ENCODE data around the gene KLHL29. TPM values are rescaled to one million over a fixed set of nuclear protein-coding genes. Genes with fewer than 3 reads are reported as not detected.

The KLHL29 gene
- total RNA-seq, 1 donor from 2014 or later: 4.4 TPM

GRCh38 chr2:23528690-23529089 lies 143.7 kb downstream of the KLHL29 start:
- no peaks in the 10 kb centered on the region for H3K9me3 Mint-ChIP-seq (ENCODE audit: low read depth)
- H3K4me3 Mint-ChIP-seq (ENCODE audit: low read depth): no peak overlapping the region
- TF ChIP-seq CTCF (IDR thresholded peaks at IDR 0.05; ENCODE audit: unreplicated experiment): no peak
- peaks cover 30% of the 10 kb centered on the region for H3K27me3 Mint-ChIP-seq
- DNase-seq (ENCODE audit: low spot score, unreplicated experiment): no peak
- H3K4me1 Mint-ChIP-seq (ENCODE audit: low read depth): peaks cover 14% of the 10 kb centered on the region
- no peaks in the 10 kb centered on the region for H3K36me3 Mint-ChIP-seq (ENCODE audit: insufficient read depth)
- H3K27ac Mint-ChIP-seq: peak overlapping the region; percentile 56

DNA sequence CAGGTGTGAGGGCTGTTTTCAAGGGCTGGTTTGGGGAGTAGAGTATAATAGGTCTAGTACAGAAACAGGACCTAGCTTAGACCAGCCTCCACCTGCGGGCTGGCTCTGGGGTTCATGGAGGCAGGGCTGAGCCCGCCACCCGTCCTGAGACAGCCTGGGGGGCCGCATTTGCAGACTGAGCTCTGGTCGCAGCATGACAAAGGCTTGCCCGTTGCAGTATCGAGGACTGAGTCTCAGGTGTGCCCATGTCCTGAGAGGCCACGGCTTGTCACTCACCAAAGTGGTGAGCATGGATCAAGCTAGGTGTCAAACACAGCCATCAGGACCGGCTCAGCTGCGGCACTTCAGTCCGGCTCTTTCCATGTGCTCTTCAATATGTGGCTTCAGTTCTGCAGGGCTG lies 144.7 kb downstream of the KLHL29 start:
- no peak for TF ChIP-seq CTCF (IDR thresholded peaks at IDR 0.05; ENCODE audit: unreplicated experiment)
- Mint-ChIP-seq H3K36me3 (ENCODE audit: insufficient read depth) (no peaks in the 10 kb centered on the region), H3K9me3 (ENCODE audit: low read depth) (no peaks in the 10 kb centered on the region), H3K4me3 (ENCODE audit: low read depth) (no peak overlapping the region), H3K27me3 (peaks cover 32% of the 10 kb centered on the region), H3K4me1 (ENCODE audit: low read depth) (peaks cover 9% of the 10 kb centered on the region), H3K27ac (no peak overlapping the region)
- no peak for DNase-seq (ENCODE audit: low spot score, unreplicated experiment)

DNA sequence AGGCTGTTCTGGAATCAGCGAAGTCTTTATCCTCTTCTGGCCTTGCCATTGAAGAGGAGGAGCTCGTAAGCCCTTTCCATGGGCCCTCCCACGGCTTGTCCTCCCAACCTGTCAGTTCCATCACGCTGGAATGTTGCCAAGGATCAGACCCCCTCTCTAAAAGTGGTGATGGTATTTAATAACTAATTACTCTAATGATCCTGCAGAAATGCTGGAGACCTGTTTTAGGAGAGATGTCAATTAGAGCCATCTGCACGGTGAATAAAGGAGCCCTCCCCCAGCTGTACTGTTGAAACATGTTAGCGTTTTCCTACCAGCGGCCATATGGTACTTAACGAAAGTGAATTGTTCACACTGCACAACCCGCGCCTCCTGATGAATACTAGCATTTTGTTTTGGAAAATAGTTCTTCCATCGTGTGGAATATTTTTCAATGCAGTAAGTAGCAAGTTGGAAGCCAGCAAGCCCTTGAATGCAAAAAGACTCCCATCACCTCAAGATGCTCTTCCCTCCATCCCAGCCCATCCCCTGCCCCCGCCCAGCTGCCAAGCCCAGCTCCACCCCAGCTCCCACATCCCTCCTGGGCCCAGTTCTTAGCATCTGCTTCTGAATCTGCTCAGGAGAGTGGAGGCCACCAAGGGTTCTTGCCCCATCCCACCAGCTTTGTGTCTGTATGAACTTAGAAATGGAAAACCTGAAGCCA lies 145.4 kb downstream of the KLHL29 start:
- Mint-ChIP-seq H3K27me3 (peaks cover 32% of the 10 kb centered on the region), H3K4me3 (ENCODE audit: low read depth) (no peak overlapping the region), H3K27ac (peak overlapping the region; percentile 33), H3K4me1 (ENCODE audit: low read depth) (peaks cover 9% of the 10 kb centered on the region), H3K36me3 (ENCODE audit: insufficient read depth) (no peaks in the 10 kb centered on the region), H3K9me3 (ENCODE audit: low read depth) (no peaks in the 10 kb centered on the region)
- no peak for DNase-seq (ENCODE audit: low spot score, unreplicated experiment)
- no peak for TF ChIP-seq CTCF (IDR thresholded peaks at IDR 0.05; ENCODE audit: unreplicated experiment)

GRCh38 chr2:23530909-23531276 lies 145.9 kb downstream of the KLHL29 start:
- no peak overlapping the region for H3K4me3 Mint-ChIP-seq (ENCODE audit: low read depth)
- peaks cover 35% of the 10 kb centered on the region for H3K27me3 Mint-ChIP-seq
- no peak for DNase-seq (ENCODE audit: low spot score, unreplicated experiment)
- no peaks in the 10 kb centered on the region for H3K36me3 Mint-ChIP-seq (ENCODE audit: insufficient read depth)
- no peak for TF ChIP-seq CTCF (IDR thresholded peaks at IDR 0.05; ENCODE audit: unreplicated experiment)
- no peaks in the 10 kb centered on the region for H3K9me3 Mint-ChIP-seq (ENCODE audit: low read depth)
- no peak overlapping the region for H3K27ac Mint-ChIP-seq
- peaks cover 9% of the 10 kb centered on the region for H3K4me1 Mint-ChIP-seq (ENCODE audit: low read depth)

DNA sequence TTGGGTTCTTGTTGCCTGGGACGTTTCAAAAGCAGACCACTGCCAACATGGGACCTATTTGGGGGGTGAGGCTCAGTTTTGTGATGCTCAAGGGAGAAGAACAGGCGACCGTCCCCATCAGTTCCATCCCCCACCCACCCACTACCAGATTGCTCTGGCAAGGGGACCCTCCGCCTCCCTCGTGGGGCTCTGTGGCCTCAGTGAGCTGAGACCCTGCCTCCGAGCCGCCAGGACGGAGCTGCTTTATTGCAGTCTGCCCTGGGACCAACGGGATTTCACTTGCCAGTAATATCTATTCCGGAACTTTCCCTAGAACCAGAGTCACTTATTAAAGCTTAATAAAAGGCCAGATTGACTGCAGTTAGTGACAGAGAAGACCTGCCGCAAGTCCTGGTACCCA lies 146.3 kb downstream of the KLHL29 start:
- Mint-ChIP-seq H3K27me3 (peaks cover 32% of the 10 kb centered on the region), H3K4me3 (ENCODE audit: low read depth) (no peak overlapping the region), H3K4me1 (ENCODE audit: low read depth) (peaks cover 7% of the 10 kb centered on the region), H3K27ac (no peak overlapping the region), H3K9me3 (ENCODE audit: low read depth) (no peaks in the 10 kb centered on the region), H3K36me3 (ENCODE audit: insufficient read depth) (no peaks in the 10 kb centered on the region)
- no peak for DNase-seq (ENCODE audit: low spot score, unreplicated experiment)
- TF ChIP-seq CTCF (IDR thresholded peaks at IDR 0.05; ENCODE audit: unreplicated experiment): no peak

All from progenitor cell of endocrine pancreas (in vitro differentiated cells).